GM12801 (cell line): ENCODE measurements around the gene RHOBTB3.

ENCODE experiments used
- CTCF ChIP-seq: IDR thresholded peaks from one replicate; pipeline ENCODE4 v1.5.1; 2011; ENCODE audit warnings: control low read depth; ENCODE audit not compliant: insufficient read length; ENCODE audit errors: extremely low read depth

RHOBTB3 gene

GRCh38 chr5:95804736-95805539, 73.8 kb downstream of the RHOBTB3 start:
- no peak for TF ChIP-seq CTCF

GRCh38 chr5:95806687-95807086, 75.6 kb downstream of the RHOBTB3 start:
- TF ChIP-seq CTCF = no peak

- TF ChIP-seq CTCF = no peak
Measured at GRCh38 chr5:95808013-95808685, 77.0 kb downstream of the RHOBTB3 start.

GRCh38 chr5:95808686-95809413, 77.7 kb downstream of the RHOBTB3 start:
- TF ChIP-seq CTCF = no peak

GRCh38 chr5:95809414-95809960, 78.4 kb downstream of the RHOBTB3 start:
- no peak for TF ChIP-seq CTCF

GRCh38 chr5:95810305-95811125, 79.4 kb downstream of the RHOBTB3 start:
- no peak for TF ChIP-seq CTCF

- no peak for TF ChIP-seq CTCF
Measured at GRCh38 chr5:95812074-95812471, 80.9 kb downstream of the RHOBTB3 start.
